Measurements from ENCODE around the gene OSBPL8. TPM values are rescaled to one million over a fixed set of nuclear protein-coding genes. Genes with fewer than 3 reads are reported as not detected.

OSBPL8 gene
- total RNA-seq, 2 experiments from 2014 or later, result 25.0 to 61.3 TPM

- CTCF ChIA-PET (ENCODE audit: unreplicated experiment), result no interaction called here
- Histone ChIP-seq H2AFZ (ENCODE audit: low read length) (no peak overlapping the region), H4K20me1 (ENCODE audit: insufficient read depth, low read length) (peaks cover 18% of the 10 kb centered on the region; the same call in 1 of the 2 replicates), H3K27ac (ENCODE audit: low read depth, low read length, poor library complexity, severe bottlenecking) (no peak overlapping the region), H3K36me3 (ENCODE audit: insufficient read depth, low read length) (peaks cover 7% of the 10 kb centered on the region), H3K9me2 (ENCODE audit: insufficient read depth, low read length) (no peaks in the 10 kb centered on the region), H3K4me3 (ENCODE audit: low read depth, low read length, poor library complexity, severe bottlenecking) (no peak overlapping the region), H3K79me2 (ENCODE audit: insufficient read depth, low read depth, low read length) (peaks cover 90% of the 10 kb centered on the region), H3K4me1 (ENCODE audit: insufficient read depth, low read length, poor library complexity, severe bottlenecking) (peaks cover 2% of the 10 kb centered on the region), H3K4me2 (ENCODE audit: low read length) (no peak overlapping the region), H3K9me3 (ENCODE audit: low read length) (no peaks in the 10 kb centered on the region)
- TF ChIP-seq EZH2phosphoT487 (IDR thresholded peaks at IDR 0.05; ENCODE audit: borderline replicate concordance, low read depth, low read length), result no peak
- intact Hi-C loops (cut with micrococcal nuclease; ENCODE audit: unreplicated experiment), result no loop called here
- BruUV-seq (replicated peaks), result no TSS peak
- no peak for DNase-seq (ENCODE audit: low spot score)
- POLR2A ChIA-PET, result interaction anchor here (0.7 to 1.9 kb wide), 4 partner anchors 9 to 539 kb away, joined by 3 to 8 read pairs (median 4); no protein-coding TSS in a partner anchor
Observed at GRCh38 chr12:76545486-76545885, 14.1 kb downstream of the OSBPL8 start.

GRCh38 chr12:76544601-76545261 lies 14.8 kb downstream of the OSBPL8 start:
- ChIA-PET POLR2A (interaction anchor here (0.7 to 1.9 kb wide), 4 partner anchors 10 to 538 kb away, joined by 3 to 8 read pairs (median 4); no protein-coding TSS in a partner anchor), CTCF (ENCODE audit: unreplicated experiment) (no interaction called here)
- Histone ChIP-seq H3K79me2 (ENCODE audit: insufficient read depth, low read depth, low read length) (peaks cover 90% of the 10 kb centered on the region; the same call in 1 of the 2 replicates), H2AFZ (ENCODE audit: low read length) (no peak overlapping the region), H3K9me3 (ENCODE audit: low read length) (no peaks in the 10 kb centered on the region), H3K27ac (ENCODE audit: low read depth, low read length, poor library complexity, severe bottlenecking) (no peak overlapping the region), H3K36me3 (ENCODE audit: insufficient read depth, low read length) (peaks cover 3% of the 10 kb centered on the region; the same call in 1 of the 2 replicates), H3K4me3 (ENCODE audit: low read depth, low read length, poor library complexity, severe bottlenecking) (no peak overlapping the region), H3K9me2 (ENCODE audit: insufficient read depth, low read length) (no peaks in the 10 kb centered on the region), H3K4me1 (ENCODE audit: insufficient read depth, low read length, poor library complexity, severe bottlenecking) (no peaks in the 10 kb centered on the region), H4K20me1 (ENCODE audit: insufficient read depth, low read length) (peaks cover 18% of the 10 kb centered on the region; the same call in 1 of the 2 replicates), H3K4me2 (ENCODE audit: low read length) (no peak overlapping the region)
- TF ChIP-seq EZH2phosphoT487 (IDR thresholded peaks at IDR 0.05; ENCODE audit: borderline replicate concordance, low read depth, low read length) (no peak), CTCF (conservative IDR thresholded peaks at IDR 0.05; ENCODE audit: low read length) (no peak)
- no peak for DNase-seq (ENCODE audit: low spot score)
- intact Hi-C loops (cut with micrococcal nuclease; ENCODE audit: unreplicated experiment), result no loop called here
- BruUV-seq (replicated peaks), result no TSS peak

GRCh38 chr12:76543813-76544347 lies 15.7 kb downstream of the OSBPL8 start:
- CTCF ChIA-PET (ENCODE audit: unreplicated experiment), result no interaction called here

More at GRCh38 chr12:76543813-76544347, 15.7 kb downstream of the OSBPL8 start:
- no TSS peak for BruUV-seq (replicated peaks)
- intact Hi-C loops (cut with micrococcal nuclease; ENCODE audit: unreplicated experiment), result no loop called here
- Histone ChIP-seq H4K20me1 (ENCODE audit: insufficient read depth, low read length) (peaks cover 18% of the 10 kb centered on the region; the same call in 1 of the 2 replicates), H3K9me2 (ENCODE audit: insufficient read depth, low read length) (no peaks in the 10 kb centered on the region), H3K27ac (ENCODE audit: low read depth, low read length, poor library complexity, severe bottlenecking) (no peak overlapping the region), H3K79me2 (ENCODE audit: insufficient read depth, low read depth, low read length) (peaks cover 89% of the 10 kb centered on the region; the same call in 1 of the 2 replicates), H3K36me3 (ENCODE audit: insufficient read depth, low read length) (no peaks in the 10 kb centered on the region), H3K9me3 (ENCODE audit: low read length) (no peaks in the 10 kb centered on the region), H2AFZ (ENCODE audit: low read length) (no peak overlapping the region), H3K4me1 (ENCODE audit: insufficient read depth, low read length, poor library complexity, severe bottlenecking) (no peaks in the 10 kb centered on the region), H3K4me2 (ENCODE audit: low read length) (no peak overlapping the region), H3K4me3 (ENCODE audit: low read depth, low read length, poor library complexity, severe bottlenecking) (no peak overlapping the region)
- DNase-seq (ENCODE audit: low spot score), result no peak
- TF ChIP-seq CTCF (conservative IDR thresholded peaks at IDR 0.05; ENCODE audit: low read length) (no peak), EZH2phosphoT487 (IDR thresholded peaks at IDR 0.05; ENCODE audit: borderline replicate concordance, low read depth, low read length) (no peak)
- POLR2A ChIA-PET, result interaction anchor here (1.9 kb wide), 1 partner anchor 11 kb away, joined by 4 read pairs; no protein-coding TSS in a partner anchor
